OCI-LY7 (cell line): ENCODE results near the gene S1PR4. TPM values are rescaled to one million over a fixed set of nuclear protein-coding genes. Genes with fewer than 3 reads are reported as not detected.

ENCODE experiments used
- BruUV-seq: library from RNA; stranded (reverse); fragments of 400-500 nt; replicated peaks from 2 replicates; lab custom pipeline; 2021; lab: Mats Ljungman, UMichigan
- CTCF ChIA-PET: fragments of 300-600 bp; sonication (Branson Sonifier 250); formaldehyde crosslinking; loops from one replicate; lab custom pipeline; 2022; ENCODE audit warnings: antibody characterized with exemption; ENCODE audit not compliant: unreplicated experiment; lab: Charles Lee
- POLR2A ChIA-PET: fragments of 300-600 bp; sonication (Branson Sonifier 250); formaldehyde crosslinking; loops from one replicate; lab custom pipeline; 2022; ENCODE audit warnings: antibody characterized with exemption; lab: Charles Lee
- DNase-seq: peaks from one replicate; pipeline ENCODE4 v3.0.0-alpha.2; 2015; ENCODE audit warnings: low spot score
- H2AFZ ChIP-seq: fragments of 200-600 bp; sonication (generic), shearing (Covaris generic); 2 replicates; pipeline ENCODE4 v1.6.1; 2014; ENCODE audit warnings: mild to moderate bottlenecking, antibody characterized with exemption, low read length, moderate library complexity
- H3K27ac ChIP-seq: fragments of 200-600 bp; sonication (generic); 2 replicates; pipeline ENCODE4 v1.5.1; 2014; ENCODE audit warnings: mixed run types, low read depth, mild to moderate bottlenecking, moderate library complexity, low read length, inconsistent platforms; ENCODE audit not compliant: poor library complexity, severe bottlenecking
- H3K36me3 ChIP-seq: fragments of 200-600 bp; sonication (generic); 2 replicates; pipeline ENCODE4 v1.6.1; 2014; ENCODE audit warnings: mild to moderate bottlenecking, antibody characterized with exemption, low read length, moderate library complexity, mixed read lengths; ENCODE audit not compliant: insufficient read depth
- H3K4me1 ChIP-seq: fragments of 200-600 bp; sonication (generic); 2 replicates; pipeline ENCODE4 v1.5.1; 2014; ENCODE audit warnings: mild to moderate bottlenecking, low read length; ENCODE audit not compliant: insufficient read depth, poor library complexity, severe bottlenecking
- H3K4me2 ChIP-seq: fragments of 200-600 bp; sonication (generic); 2 replicates; pipeline ENCODE4 v1.6.1; 2014; ENCODE audit warnings: mild to moderate bottlenecking, low read length
- H3K4me3 ChIP-seq: fragments of 200-600 bp; sonication (generic); 2 replicates; pipeline ENCODE4 v1.5.1; 2014; ENCODE audit warnings: mild to moderate bottlenecking, low read depth, low read length; ENCODE audit not compliant: poor library complexity, severe bottlenecking
- H3K79me2 ChIP-seq: fragments of 200-600 bp; sonication (generic); 2 replicates; pipeline ENCODE4 v1.6.1; 2016; ENCODE audit warnings: low read depth, mild to moderate bottlenecking, low read length, moderate library complexity, mixed read lengths; ENCODE audit not compliant: insufficient read depth
- H3K9me2 ChIP-seq: fragments of 200-600 bp; sonication (generic); 2 replicates; pipeline ENCODE4 v1.6.1; 2016; ENCODE audit warnings: mild to moderate bottlenecking, low read length, mixed read lengths; ENCODE audit not compliant: insufficient read depth
- H3K9me3 ChIP-seq: fragments of 200-600 bp; sonication (generic); 2 replicates; pipeline ENCODE4 v1.6.1; 2014; ENCODE audit warnings: mild to moderate bottlenecking, mixed run types, low read length, mixed read lengths
- H4K20me1 ChIP-seq: fragments of 200-600 bp; sonication (generic); 2 replicates; pipeline ENCODE4 v1.6.1; 2014; ENCODE audit warnings: mild to moderate bottlenecking, antibody characterized with exemption, low read length, moderate library complexity, mixed read lengths; ENCODE audit not compliant: insufficient read depth
- CTCF ChIP-seq: fragments of 200-600 bp; sonication (generic); conservative IDR thresholded peaks from 2 replicates; pipeline ENCODE4 v1.5.1; 2014; ENCODE audit warnings: mild to moderate bottlenecking, antibody characterized with exemption, low read length, moderate library complexity, mixed read lengths
- EZH2phosphoT487 ChIP-seq: fragments of 200-600 bp; sonication (generic); IDR thresholded peaks from 2 replicates; pipeline ENCODE4 v1.6.1; 2018; ENCODE audit warnings: low read depth, borderline replicate concordance, mild to moderate bottlenecking, mixed run types, antibody characterized with exemption, low read length, moderate library complexity, mixed read lengths
- intact Hi-C: fragments of 100-400 bp; cut with micrococcal nuclease; formaldehyde crosslinking; loops from one replicate; pipeline ENCODE4 v1.10.0; 2022; ENCODE audit not compliant: unreplicated experiment
- total RNA-seq, 2 experiments: library from RNA; depleted of rRNA in 1 of 2; stranded (reverse); fragments of >200 nt in 1 of 2; shearing (Covaris generic) in 1 of 2; gene quantifications; 2 replicates each; pipeline ENCODE4 v1.2.3, GENCODE V29; 2014 to 2022

The S1PR4 gene
- total RNA-seq, 2 experiments from 2014 or later, result 25.8 to 34.1 TPM

GRCh38 chr19:3157096-3157845 lies 21.3 kb upstream of the S1PR4 start:
- no peaks in the 10 kb centered on the region for H4K20me1 ChIP-seq
- H3K4me2 ChIP-seq, result no peak overlapping the region
- TF ChIP-seq EZH2phosphoT487 (no peak), CTCF (no peak)
- ChIA-PET CTCF (interaction anchor here (0.6 kb wide), 1 partner anchor 496 kb away, joined by 3 read pairs; no protein-coding TSS in a partner anchor), POLR2A (no interaction called here)
- no peaks in the 10 kb centered on the region for H3K9me3 ChIP-seq
- H3K36me3 ChIP-seq, result no peaks in the 10 kb centered on the region
- H3K9me2 ChIP-seq, result no peaks in the 10 kb centered on the region
- H2AFZ ChIP-seq, result no peak overlapping the region
- H3K4me3 ChIP-seq, result no peak overlapping the region
- BruUV-seq, result no TSS peak
- H3K79me2 ChIP-seq, result no peaks in the 10 kb centered on the region
- H3K4me1 ChIP-seq, result peaks cover 24% of the 10 kb centered on the region
- no peak for DNase-seq
- intact Hi-C loops, result no loop called here
- no peak overlapping the region for H3K27ac ChIP-seq

DNA sequence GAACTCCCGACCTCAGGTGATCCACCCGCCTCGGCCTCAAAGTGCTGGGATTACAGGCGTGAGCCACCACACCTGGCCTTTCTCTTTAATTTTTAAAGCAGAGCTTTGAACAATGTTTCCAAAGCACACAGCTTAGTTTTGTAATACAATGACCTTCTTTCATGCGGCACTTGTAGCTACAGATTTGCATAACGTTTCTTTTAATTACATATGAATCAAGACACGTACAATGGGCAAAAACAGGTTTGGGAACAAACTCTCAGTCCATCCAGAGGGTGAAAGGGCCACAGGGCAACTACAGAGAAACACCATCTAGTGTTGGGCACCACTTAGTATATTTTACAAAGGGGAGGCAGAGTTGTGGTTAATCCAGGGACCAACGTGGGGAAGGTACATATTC lies 19.0 kb upstream of the S1PR4 start:
- TF ChIP-seq EZH2phosphoT487 (no peak), CTCF (no peak)
- no peaks in the 10 kb centered on the region for H3K36me3 ChIP-seq
- peaks cover 24% of the 10 kb centered on the region for H3K4me1 ChIP-seq
- H4K20me1 ChIP-seq, result no peaks in the 10 kb centered on the region
- CTCF ChIA-PET, result no interaction called here
- H2AFZ ChIP-seq, result no peak overlapping the region
- no peak for DNase-seq
- H3K9me3 ChIP-seq, result no peaks in the 10 kb centered on the region
- H3K79me2 ChIP-seq, result no peaks in the 10 kb centered on the region
- POLR2A ChIA-PET, result interaction anchor here (0.5 kb wide), 1 partner anchor 116 kb away, joined by 6 read pairs; no protein-coding TSS in a partner anchor
- no peaks in the 10 kb centered on the region for H3K9me2 ChIP-seq
- BruUV-seq, result no TSS peak
- H3K27ac ChIP-seq, result no peak overlapping the region
- H3K4me2 ChIP-seq, result no peak overlapping the region
- intact Hi-C loops, result no loop called here
- H3K4me3 ChIP-seq, result no peak overlapping the region

DNA sequence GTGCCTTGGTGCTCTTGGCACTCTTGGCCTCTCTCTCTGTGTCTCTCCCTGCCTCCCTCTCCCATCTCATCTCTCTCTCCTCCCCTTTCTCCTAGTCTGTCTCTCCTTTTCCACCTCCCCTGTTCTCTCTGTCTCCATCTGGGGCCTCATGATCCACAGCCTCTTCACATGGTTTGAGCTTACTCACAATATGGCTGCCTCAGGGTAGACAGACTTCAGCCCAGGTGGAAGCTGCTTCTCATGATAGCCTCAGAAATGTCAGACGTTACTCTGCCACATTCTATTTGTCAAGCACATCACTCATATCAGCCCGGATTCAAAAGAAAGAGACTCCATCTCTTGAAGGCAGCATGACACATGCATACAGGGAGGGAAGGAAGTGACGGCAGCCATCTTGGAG lies 18.4 kb upstream of the S1PR4 start:
- H3K36me3 ChIP-seq, result no peaks in the 10 kb centered on the region
- no peaks in the 10 kb centered on the region for H4K20me1 ChIP-seq
- POLR2A ChIA-PET, result no interaction called here
- H3K79me2 ChIP-seq, result no peaks in the 10 kb centered on the region
- H3K9me2 ChIP-seq, result no peaks in the 10 kb centered on the region
- peaks cover 17% of the 10 kb centered on the region for H3K4me1 ChIP-seq
- H2AFZ ChIP-seq, result peak overlapping the region; percentile 45; the same call in 1 of the 2 replicates
- no peak for TF ChIP-seq CTCF
- TF ChIP-seq EZH2phosphoT487, result no peak
- H3K4me3 ChIP-seq, result no peak overlapping the region
- no peak overlapping the region for H3K4me2 ChIP-seq
- no peaks in the 10 kb centered on the region for H3K9me3 ChIP-seq
- DNase-seq, result no peak
- CTCF ChIA-PET, result no interaction called here
- no TSS peak for BruUV-seq
- intact Hi-C loops, result no loop called here
- no peak overlapping the region for H3K27ac ChIP-seq
